SJCRH30 (cell line): ENCODE results near the gene PRDM13. TPM values are rescaled to one million over a fixed set of nuclear protein-coding genes. Genes with fewer than 3 reads are reported as not detected.
"Not testable (repeated sequence)": the region's sequence is repeated elsewhere in the genome, so short reads cannot be mapped to it uniquely, and the experiment has no call there.

ENCODE experiments used
- DNase-seq, 2 experiments: peaks; one replicate each; pipeline ENCODE4 v3.0.0-alpha.2; 2015 to 2020
- H3K27ac ChIP-seq: fragments of 250-450 bp; sonication (Bioruptor Pico); 2 replicates; pipeline ENCODE4 v1.5.1; 2020; ENCODE audit warnings: mild to moderate bottlenecking, moderate library complexity
- H3K27me3 ChIP-seq: fragments of 250-450 bp; sonication (Bioruptor Pico); 2 replicates; pipeline ENCODE4 v1.5.1; 2020; ENCODE audit warnings: mild to moderate bottlenecking, moderate library complexity
- H3K36me3 ChIP-seq: fragments of 250-450 bp; sonication (Bioruptor Pico); 2 replicates; pipeline ENCODE4 v1.5.1; 2020; ENCODE audit warnings: mild to moderate bottlenecking, moderate library complexity
- H3K4me1 ChIP-seq: fragments of 250-450 bp; sonication (Bioruptor Pico); 2 replicates; pipeline ENCODE4 v1.5.1; 2020; ENCODE audit warnings: mild to moderate bottlenecking, moderate library complexity
- H3K4me3 ChIP-seq: fragments of 250-450 bp; sonication (Bioruptor Pico); 2 replicates; pipeline ENCODE4 v1.5.1; 2020; ENCODE audit warnings: mild to moderate bottlenecking, moderate library complexity
- H3K9me3 ChIP-seq: fragments of 250-450 bp; sonication (Bioruptor Pico); replicated peaks from 2 replicates; pipeline ENCODE4 v1.5.1; 2020; ENCODE audit warnings: mild to moderate bottlenecking, moderate library complexity
- total RNA-seq: library from RNA; depleted of rRNA; stranded (reverse); fragments of >200 nt; shearing (Covaris generic); gene quantifications from 2 replicates; pipeline ENCODE4 v1.2.3, GENCODE V29; 2014; rRNA removed

PRDM13 gene
- total RNA-seq, 1 experiment from 2014 or later, result not detected

- no peaks in the 10 kb centered on the region for H3K27me3 ChIP-seq
- no peaks in the 10 kb centered on the region for H3K4me1 ChIP-seq
- H3K9me3 ChIP-seq, result no peaks in the 10 kb centered on the region
- DNase-seq, result no peak
- no peak overlapping the region for H3K27ac ChIP-seq
- no peaks in the 10 kb centered on the region for H3K36me3 ChIP-seq
- no peak overlapping the region for H3K4me3 ChIP-seq
Measured at GRCh38 chr6:99641270-99641669, 34.6 kb downstream of the PRDM13 start.

- H3K9me3 ChIP-seq, result no peaks in the 10 kb centered on the region
- H3K36me3 ChIP-seq, result no peaks in the 10 kb centered on the region
- H3K4me1 ChIP-seq, result no peaks in the 10 kb centered on the region
- no peaks in the 10 kb centered on the region for H3K27me3 ChIP-seq
- no peak overlapping the region for H3K27ac ChIP-seq
- H3K4me3 ChIP-seq, result no peak overlapping the region
- DNase-seq, result no peak
Measured at GRCh38 chr6:99645986-99646385, 39.4 kb downstream of the PRDM13 start.

- H3K27ac ChIP-seq, H3K4me1 ChIP-seq: not testable (repeated sequence)
Measured at GRCh38 chr6:99650091-99650571, 43.5 kb downstream of the PRDM13 start.

GRCh38 chr6:99660206-99660605 lies 53.6 kb downstream of the PRDM13 start:
- no peak for DNase-seq

More at GRCh38 chr6:99650091-99650571, 43.5 kb downstream of the PRDM13 start:
- H3K4me3 ChIP-seq, H3K27me3 ChIP-seq, DNase-seq, H3K36me3 ChIP-seq, H3K9me3 ChIP-seq: not testable (repeated sequence)

GRCh38 chr6:99661870-99662269 lies 55.2 kb downstream of the PRDM13 start:
- no peak overlapping the region for H3K27ac ChIP-seq

More at GRCh38 chr6:99660206-99660605, 53.6 kb downstream of the PRDM13 start:
- Histone ChIP-seq H3K36me3 (no peaks in the 10 kb centered on the region), H3K4me1 (no peaks in the 10 kb centered on the region), H3K27ac (no peak overlapping the region), H3K27me3 (no peaks in the 10 kb centered on the region), H3K4me3 (no peak overlapping the region), H3K9me3 (no peaks in the 10 kb centered on the region)

GRCh38 chr6:99662616-99663015 lies 56.0 kb downstream of the PRDM13 start:
- H3K27ac ChIP-seq, result no peak overlapping the region
- no peak overlapping the region for H3K4me3 ChIP-seq
- H3K27me3 ChIP-seq, result no peaks in the 10 kb centered on the region
- no peak for DNase-seq
- H3K4me1 ChIP-seq, result no peaks in the 10 kb centered on the region
- H3K36me3 ChIP-seq, result no peaks in the 10 kb centered on the region
- H3K9me3 ChIP-seq, result no peaks in the 10 kb centered on the region

More at GRCh38 chr6:99661870-99662269, 55.2 kb downstream of the PRDM13 start:
- Histone ChIP-seq H3K9me3 (no peaks in the 10 kb centered on the region), H3K27me3 (no peaks in the 10 kb centered on the region), H3K36me3 (no peaks in the 10 kb centered on the region), H3K4me3 (no peak overlapping the region), H3K4me1 (no peaks in the 10 kb centered on the region)
- DNase-seq, result no peak

Other genes starting within 250 kb of the PRDM13 start
- gene COQ3, start 212.6 kb upstream of the PRDM13 start, total RNA-seq, result 13.9 and 15.9 TPM in 2 replicates
- gene PNISR, start 181.5 kb upstream of the PRDM13 start, total RNA-seq, result 74.4 and 110 TPM in 2 replicates
- gene USP45, start 91.4 kb upstream of the PRDM13 start, total RNA-seq, result 19.4 and 20.0 TPM in 2 replicates
- 122 and 128 TPM in 2 replicates for gene CCNC, start 38.2 kb upstream of the PRDM13 start, total RNA-seq